Skeletal muscle cell (primary cell): ENCODE data around the gene DAZAP2.
A peak's percentile ranks its signal among the peaks of the same experiment; 100 is the strongest.
"Not testable (repeated sequence)": the region's sequence is repeated elsewhere in the genome, so short reads cannot be mapped to it uniquely, and the experiment has no call there.

Experiments
- DNase-seq: peaks from one replicate; pipeline ENCODE4 v3.0.0-alpha.2; 2010; ENCODE audit warnings: low read depth
- H3K4me3 ChIP-seq: 2 replicates; pipeline ENCODE4 v1.5.1; 2011; ENCODE audit warnings: low read depth, mild to moderate bottlenecking, control low read depth, low read length, moderate library complexity

Gene DAZAP2

GRCh38 chr12:51214895-51215294 lies 23.7 kb upstream of the DAZAP2 start:
- no peak overlapping the region for H3K4me3 ChIP-seq
- no peak for DNase-seq

GRCh38 chr12:51216642-51217041 lies 22.0 kb upstream of the DAZAP2 start:
- DNase-seq: no peak
- H3K4me3 ChIP-seq: peak overlapping the region; percentile 67

- DNase-seq: no peak
- H3K4me3 ChIP-seq: peak overlapping the region; percentile 67
These were observed 21.3 kb upstream of the DAZAP2 start for GRCh38 chr12:51217133-51217967.

- DNase-seq: peak; percentile 34
- H3K4me3 ChIP-seq: peak within 1 kb of the TSS; percentile 67
These were observed 20.5 kb upstream of the DAZAP2 start, which contains the start of gene POU6F1 for GRCh38 chr12:51217968-51218606. POU6F1 (minus strand) TSS chr12:51218062; CDS start chr12:51206836, 11,226 bp downstream.

GRCh38 chr12:51218607-51219161 lies 19.9 kb upstream of the DAZAP2 start:
- peak overlapping the region; percentile 67 for H3K4me3 ChIP-seq
- DNase-seq: no peak

- no peak overlapping the region for H3K4me3 ChIP-seq
These were observed 19.3 kb upstream of the DAZAP2 start for GRCh38 chr12:51219322-51219721.

GRCh38 chr12:51219857-51220256 lies 18.8 kb upstream of the DAZAP2 start:
- DNase-seq: not testable (repeated sequence)

More at GRCh38 chr12:51219322-51219721, 19.3 kb upstream of the DAZAP2 start:
- no peak for DNase-seq

GRCh38 chr12:51222461-51222860 lies 16.2 kb upstream of the DAZAP2 start:
- no peak for DNase-seq

More at GRCh38 chr12:51219857-51220256, 18.8 kb upstream of the DAZAP2 start:
- H3K4me3 ChIP-seq: not testable (repeated sequence)

GRCh38 chr12:51224625-51225024 lies 14.0 kb upstream of the DAZAP2 start:
- H3K4me3 ChIP-seq: no peak overlapping the region
- no peak for DNase-seq

More at GRCh38 chr12:51222461-51222860, 16.2 kb upstream of the DAZAP2 start:
- no peak overlapping the region for H3K4me3 ChIP-seq

GRCh38 chr12:51225234-51225633 lies 13.4 kb upstream of the DAZAP2 start:
- DNase-seq: no peak
- H3K4me3 ChIP-seq: no peak overlapping the region

GRCh38 chr12:51225771-51226170 lies 12.9 kb upstream of the DAZAP2 start:
- no peak for DNase-seq
- H3K4me3 ChIP-seq: no peak overlapping the region

GRCh38 chr12:51227112-51227511 lies 11.5 kb upstream of the DAZAP2 start:
- DNase-seq, H3K4me3 ChIP-seq: not testable (repeated sequence)

GRCh38 chr12:51227962-51228361 lies 10.7 kb upstream of the DAZAP2 start:
- H3K4me3 ChIP-seq: no peak overlapping the region
- DNase-seq: no peak

GRCh38 chr12:51229116-51229809 lies 9.4 kb upstream of the DAZAP2 start:
- no peak for DNase-seq
- H3K4me3 ChIP-seq: no peak overlapping the region

- no peak overlapping the region for H3K4me3 ChIP-seq
- DNase-seq: no peak
These were observed 6.0 kb upstream of the DAZAP2 start for GRCh38 chr12:51232642-51233041.

GRCh38 chr12:51234530-51234929 lies 4.1 kb upstream of the DAZAP2 start:
- H3K4me3 ChIP-seq: no peak overlapping the region
- DNase-seq: no peak

GRCh38 chr12:51238037-51238509 lies 553 bp upstream of the DAZAP2 start:
- peak overlapping the region; percentile 92 for H3K4me3 ChIP-seq
- DNase-seq: no peak

- no peak overlapping the region for H3K4me3 ChIP-seq
- no peak for DNase-seq
These were observed 2.3 kb downstream of the DAZAP2 start for GRCh38 chr12:51240971-51241370.

- H3K4me3 ChIP-seq: no peak overlapping the region
- no peak for DNase-seq
These were observed 3.5 kb downstream of the DAZAP2 start for GRCh38 chr12:51242120-51242519.

GRCh38 chr12:51242876-51243275 lies 4.2 kb downstream of the DAZAP2 start:
- no peak for DNase-seq
- no peak overlapping the region for H3K4me3 ChIP-seq
